ENCODE measurements around the gene INSYN2B. TPM values are rescaled to one million over a fixed set of nuclear protein-coding genes. Genes with fewer than 3 reads are reported as not detected.

INSYN2B gene
- total and polyA plus RNA-seq, 4 donors = 0.10 to 0.63 (median 0.12) TPM; not detected in 1

GRCh38 chr5:170021506-170021905 lies 41.2 kb upstream of the INSYN2B start:
- Histone ChIP-seq H3K27me3 (ENCODE audit: control insufficient read depth in 3 of 3, insufficient read depth in 3 of 3, low read length in 2 of 3) (peaks cover 0 to 8% (median 3%) of the 10 kb centered on the region in 3 donors), H3K27ac (ENCODE audit: low read depth in 1 of 2, low read length in 1 of 2) (no peak overlapping the region), H3K4me1 (ENCODE audit: control insufficient read depth in 5 of 5, insufficient read depth in 5 of 5, low read length in 5 of 5) (no peaks in the 10 kb centered on the region), H3K36me3 (ENCODE audit: control insufficient read depth in 4 of 4, insufficient read depth in 4 of 4, low read length in 4 of 4) (no peaks in the 10 kb centered on the region), H3K9ac (ENCODE audit: insufficient read depth in 1 of 2, low read length in 2 of 2) (no peak overlapping the region), H3K9me3 (ENCODE audit: control insufficient read depth in 4 of 4, insufficient read depth in 3 of 4, low read length in 3 of 4) (peaks cover 0 to 1% (median 0%) of the 10 kb centered on the region in 4 donors), H3K4me3 (no peak overlapping the region)
- DNase-seq (no peak), ATAC-seq (ENCODE audit: insufficient read depth, low FRiP score) (no peak)
- WGBS, 2 donors = 79 to 90% methylated on average over 8 of the region's 8 CpGs
- no peak for TF ChIP-seq CTCF (IDR thresholded peaks at IDR 0.05; ENCODE audit: control extremely low read depth, extremely low read depth)

- Histone ChIP-seq H3K27me3 (ENCODE audit: control insufficient read depth in 3 of 3, insufficient read depth in 3 of 3, low read length in 2 of 3) (peaks cover 0 to 11% (median 0%) of the 10 kb centered on the region in 3 donors), H3K9me3 (ENCODE audit: control insufficient read depth in 4 of 4, insufficient read depth in 3 of 4, low read length in 3 of 4) (peaks cover 0 to 1% (median 0%) of the 10 kb centered on the region in 4 donors), H3K36me3 (ENCODE audit: control insufficient read depth in 4 of 4, insufficient read depth in 4 of 4, low read length in 4 of 4) (no peaks in the 10 kb centered on the region), H3K4me1 (ENCODE audit: control insufficient read depth in 5 of 5, insufficient read depth in 5 of 5, low read length in 5 of 5) (peaks cover 0 to 1% (median 0%) of the 10 kb centered on the region in 5 donors), H3K27ac (ENCODE audit: low read depth in 1 of 2, low read length in 1 of 2) (no peak overlapping the region), H3K9ac (ENCODE audit: insufficient read depth in 1 of 2, low read length in 2 of 2) (no peak overlapping the region), H3K4me3 (no peak overlapping the region)
- TF ChIP-seq CTCF (IDR thresholded peaks at IDR 0.05; ENCODE audit: control extremely low read depth, extremely low read depth) = no peak
- DNase-seq (no peak), ATAC-seq (ENCODE audit: insufficient read depth, low FRiP score) (no peak)
- WGBS, 2 donors = 79 to 91% methylated on average over 3 of the region's 3 CpGs
These were observed 40.1 kb upstream of the INSYN2B start for GRCh38 chr5:170020423-170020822.

- H3K9me3 ChIP-seq (ENCODE audit: control insufficient read depth in 4 of 4, insufficient read depth in 3 of 4, low read length in 3 of 4) = peaks cover 0 to 4% (median 3%) of the 10 kb centered on the region in 4 donors
- no peak for DNase-seq
- WGBS, 2 donors = 74 to 84% methylated on average over 11 of the region's 11 CpGs
- H3K9ac ChIP-seq (ENCODE audit: insufficient read depth in 1 of 2, low read length in 2 of 2) = no peak overlapping the region
- peaks cover 0 to 13% (median 0%) of the 10 kb centered on the region in 5 donors for H3K4me1 ChIP-seq (ENCODE audit: control insufficient read depth in 5 of 5, insufficient read depth in 5 of 5, low read length in 5 of 5)
- ATAC-seq (ENCODE audit: insufficient read depth, low FRiP score) = no peak
- no peak for TF ChIP-seq CTCF (IDR thresholded peaks at IDR 0.05; ENCODE audit: control extremely low read depth, extremely low read depth)
- no peaks in the 10 kb centered on the region for H3K36me3 ChIP-seq (ENCODE audit: control insufficient read depth in 4 of 4, insufficient read depth in 4 of 4, low read length in 4 of 4)
- H3K27me3 ChIP-seq (ENCODE audit: control insufficient read depth in 3 of 3, insufficient read depth in 3 of 3, low read length in 2 of 3) = peaks cover 0 to 3% (median 0%) of the 10 kb centered on the region in 3 donors
- no peak overlapping the region for H3K27ac ChIP-seq (ENCODE audit: low read depth in 1 of 2, low read length in 1 of 2)
- H3K4me3 ChIP-seq = no peak overlapping the region
These were observed 32.3 kb upstream of the INSYN2B start for GRCh38 chr5:170012622-170013021.

GRCh38 chr5:170011751-170012150 lies 31.5 kb upstream of the INSYN2B start:
- Histone ChIP-seq H3K9ac (ENCODE audit: insufficient read depth in 1 of 2, low read length in 2 of 2) (no peak overlapping the region), H3K4me3 (no peak overlapping the region), H3K27ac (ENCODE audit: low read depth in 1 of 2, low read length in 1 of 2) (no peak overlapping the region), H3K36me3 (ENCODE audit: control insufficient read depth in 4 of 4, insufficient read depth in 4 of 4, low read length in 4 of 4) (no peaks in the 10 kb centered on the region), H3K9me3 (ENCODE audit: control insufficient read depth in 4 of 4, insufficient read depth in 3 of 4, low read length in 3 of 4) (peaks cover 0 to 3% (median 3%) of the 10 kb centered on the region in 4 donors), H3K4me1 (ENCODE audit: control insufficient read depth in 5 of 5, insufficient read depth in 5 of 5, low read length in 5 of 5) (peaks cover 0 to 13% (median 0%) of the 10 kb centered on the region in 5 donors), H3K27me3 (ENCODE audit: control insufficient read depth in 3 of 3, insufficient read depth in 3 of 3, low read length in 2 of 3) (peaks cover 0 to 3% (median 0%) of the 10 kb centered on the region in 3 donors)
- DNase-seq = no peak
- ATAC-seq (ENCODE audit: insufficient read depth, low FRiP score) = no peak
- 86 to 92% methylated on average over 2 of the region's 2 CpGs for WGBS, 2 donors
- no peak for TF ChIP-seq CTCF (IDR thresholded peaks at IDR 0.05; ENCODE audit: control extremely low read depth, extremely low read depth)
